ENCODE measurements around the gene RAB43.

RAB43 gene

DNA sequence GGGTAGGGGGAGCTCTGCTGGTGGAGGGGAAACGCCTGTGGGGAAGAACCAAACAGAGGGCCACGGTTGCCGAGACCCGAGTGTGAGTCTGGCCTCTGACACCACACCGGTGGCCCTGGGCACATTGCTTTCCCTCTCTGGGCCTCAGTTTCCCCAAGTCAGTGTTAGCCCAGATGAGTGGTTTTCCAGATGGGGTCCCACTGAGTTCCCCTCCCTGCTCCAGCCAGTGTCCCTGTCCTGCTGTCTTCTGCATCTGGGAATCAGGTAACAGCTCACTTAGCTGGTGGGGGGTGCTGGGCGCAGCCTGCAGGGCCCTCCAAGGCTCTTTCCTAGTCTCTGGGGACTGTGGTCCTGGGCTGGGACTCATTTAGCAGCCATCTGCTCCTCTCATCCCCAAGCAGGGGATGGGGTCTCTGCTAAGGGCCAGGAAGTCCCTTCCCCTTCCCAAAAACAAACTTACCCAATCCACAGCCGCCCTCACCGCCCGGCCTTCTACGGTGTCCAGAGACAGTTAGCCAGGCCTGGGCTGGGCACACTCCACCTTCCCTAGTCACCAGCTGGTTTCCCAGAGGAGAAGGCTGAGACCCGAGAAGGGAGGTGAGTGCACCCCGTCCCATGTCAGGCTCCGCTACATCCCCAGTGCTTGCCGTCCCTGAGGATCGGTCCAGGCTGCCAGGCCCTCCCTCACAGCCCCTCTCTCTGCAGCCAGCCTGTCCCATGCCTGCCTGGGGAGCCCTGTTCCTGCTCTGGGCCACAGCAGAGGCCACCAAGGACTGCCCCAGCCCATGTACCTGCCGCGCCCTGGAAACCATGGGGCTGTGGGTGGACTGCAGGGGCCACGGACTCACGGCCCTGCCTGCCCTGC, 60.3 kb downstream of the RAB43 start:
- DNase-seq (ENCODE audit: low spot score) = no peak

DNA sequence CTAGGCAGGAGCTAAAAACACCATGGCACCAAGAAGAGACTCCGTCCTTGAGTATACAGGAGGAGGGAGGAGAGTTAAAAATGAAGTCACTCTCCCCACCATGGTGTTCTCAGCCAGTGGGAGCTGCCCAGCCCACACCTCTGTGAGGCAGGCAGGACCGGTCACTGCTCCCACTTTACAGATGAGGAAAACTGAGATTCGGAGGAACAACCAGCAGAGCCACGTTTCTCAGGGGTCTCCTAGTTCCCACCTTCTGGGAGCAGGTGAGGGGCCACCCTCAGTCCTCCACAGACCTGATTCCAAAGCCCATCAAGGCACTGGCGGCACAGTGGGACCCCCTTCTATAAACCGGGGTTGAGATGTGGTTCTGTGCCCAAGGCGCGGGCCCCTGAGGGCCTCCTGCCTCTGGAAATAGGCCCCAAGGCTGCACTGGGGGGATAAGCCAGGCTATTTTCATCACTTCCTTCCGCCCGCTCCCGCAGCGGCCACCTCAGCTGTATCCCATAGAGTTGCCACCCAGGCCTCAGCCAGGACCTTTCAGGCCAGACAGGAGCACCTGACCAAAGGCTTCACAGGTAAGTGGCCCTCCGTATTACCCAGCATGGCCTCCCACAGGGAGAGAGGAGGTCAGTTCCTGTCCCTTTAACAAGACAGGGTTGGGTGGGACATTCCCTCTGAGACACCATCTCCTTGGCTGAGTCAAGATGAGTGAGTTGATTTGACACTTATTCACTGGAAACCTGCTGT, 61.2 kb downstream of the RAB43 start, which contains the start of gene GP9:
GP9 (plus strand) TSS at position 504 of the 747 bp plus-strand sequence. CDS start 961 bp downstream, outside the sequence.
- no peak for DNase-seq (ENCODE audit: low spot score)

DNA sequence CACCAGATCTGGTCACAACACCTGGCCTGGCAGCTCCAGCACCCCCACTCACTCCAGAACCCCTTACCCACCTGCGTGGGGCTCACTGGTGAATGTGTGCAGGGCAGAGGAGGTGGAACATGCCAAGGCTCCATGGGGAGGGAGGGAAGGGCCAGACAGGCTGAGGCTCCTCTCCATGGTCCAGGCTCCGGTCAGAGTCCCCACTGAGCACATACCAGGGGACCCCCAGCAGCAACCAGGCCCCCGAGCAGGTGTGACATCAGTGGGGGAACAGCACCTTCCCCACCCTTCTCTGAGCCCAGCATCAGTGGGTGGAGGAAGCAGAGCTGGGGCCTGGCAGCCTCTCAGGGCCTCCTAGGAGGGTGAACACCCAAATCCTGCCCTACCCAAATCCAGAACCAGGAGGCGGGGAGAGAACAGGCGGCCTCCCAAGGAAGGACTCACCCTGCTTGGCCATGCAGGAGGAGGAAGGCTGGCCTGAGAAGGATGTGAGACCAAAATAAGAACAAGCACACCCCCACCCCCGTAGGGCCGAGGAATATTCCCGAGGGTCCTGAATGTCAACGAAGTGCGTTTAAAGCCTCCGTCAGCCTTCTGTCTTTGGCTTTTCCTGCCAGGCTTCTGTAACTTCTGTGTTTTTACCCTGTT, 62.2 kb downstream of the RAB43 start:
- DNase-seq (ENCODE audit: low spot score) = no peak

DNA sequence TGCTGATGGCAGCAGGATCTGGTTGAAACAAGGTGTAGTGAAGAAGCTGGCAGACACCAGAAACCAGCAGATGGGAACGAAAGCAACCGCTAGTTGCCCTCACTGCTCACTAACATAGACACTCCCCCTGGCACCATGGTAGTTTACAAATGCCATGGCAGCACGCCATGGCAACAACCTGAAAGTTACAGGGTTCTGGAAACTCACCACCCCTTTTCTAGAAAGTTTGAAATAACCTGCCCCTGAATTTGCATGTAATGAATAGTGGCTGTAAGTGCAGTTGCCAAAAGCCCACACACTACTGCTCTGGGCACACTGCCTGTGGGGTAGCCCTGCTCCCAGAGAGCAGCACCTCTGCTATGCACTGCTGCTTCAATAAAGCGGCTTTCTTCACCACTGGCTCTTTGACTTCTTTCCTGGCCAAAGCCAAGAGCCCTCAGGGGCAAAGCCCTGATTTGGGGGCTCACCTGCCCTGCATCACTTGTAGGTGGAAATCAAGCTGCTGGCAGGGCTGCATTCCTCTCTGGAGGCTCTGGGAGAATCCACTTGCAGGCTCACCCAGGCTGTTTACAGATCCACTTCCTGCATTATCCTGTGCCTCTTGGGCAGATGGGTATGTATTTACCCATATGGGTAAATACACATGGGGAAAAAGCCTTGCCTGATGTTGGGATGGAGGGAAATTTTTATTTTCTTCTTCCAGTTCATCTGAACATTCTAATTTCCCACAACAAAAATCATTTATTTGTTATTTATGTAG, 63.0 kb downstream of the RAB43 start:
- DNase-seq (ENCODE audit: low spot score) = no peak

DNA sequence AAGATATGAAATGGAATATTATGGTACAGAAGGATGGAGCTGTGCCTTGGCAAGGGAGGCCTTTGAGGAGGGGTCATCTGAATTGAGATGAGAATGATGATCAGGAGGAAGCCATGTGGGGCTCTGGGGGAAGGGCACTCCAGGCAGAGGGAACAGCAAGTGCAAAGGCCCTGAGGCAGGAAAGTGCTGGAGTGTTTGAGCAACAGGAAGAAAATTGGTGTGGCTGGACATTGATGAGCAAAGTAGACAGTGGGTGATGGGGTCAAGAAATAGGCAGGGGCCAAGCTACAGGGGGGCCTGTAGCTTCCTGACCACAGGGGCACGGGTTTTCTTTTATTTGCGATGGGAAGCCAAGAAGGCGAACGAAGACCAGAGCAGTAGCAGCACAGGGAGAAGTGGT, 64.4 kb downstream of the RAB43 start:
- no peak for DNase-seq (ENCODE audit: low spot score)

DNA sequence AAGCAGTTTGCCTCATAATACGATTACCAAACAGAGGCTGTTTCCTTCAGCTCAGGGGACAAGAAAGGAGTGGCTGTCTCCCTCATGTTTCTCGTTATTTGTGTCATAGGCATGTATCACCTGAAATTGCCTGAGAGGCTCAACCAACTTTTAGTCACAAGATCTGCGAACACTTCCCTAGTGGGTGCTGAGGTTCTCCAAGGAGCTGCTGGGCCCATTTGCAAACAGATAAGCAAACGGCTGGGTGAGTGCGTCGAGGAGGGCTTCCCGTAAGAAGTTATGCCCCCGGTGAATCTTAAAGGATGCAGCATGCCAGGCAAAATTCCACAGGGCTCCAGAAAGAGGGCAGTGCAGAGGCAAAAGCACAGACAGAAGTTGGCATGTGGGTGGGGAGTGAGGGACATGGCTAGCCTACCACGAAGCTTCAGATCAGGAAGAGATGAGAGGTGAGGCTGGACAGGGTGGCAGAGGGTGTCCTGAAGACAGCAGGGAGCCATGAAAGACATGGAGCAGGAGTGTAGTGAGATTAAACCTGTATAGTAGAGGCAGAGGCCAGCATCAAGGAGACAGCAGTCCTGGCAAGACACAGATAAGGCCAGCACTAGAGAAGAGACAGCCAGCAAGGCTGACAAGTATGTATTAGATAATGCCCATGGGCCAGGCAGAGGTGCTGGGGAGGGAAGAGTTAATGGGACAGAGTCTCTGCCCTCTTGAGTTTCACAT, 65.0 kb downstream of the RAB43 start:
- no peak for DNase-seq (ENCODE audit: low spot score)

DNA sequence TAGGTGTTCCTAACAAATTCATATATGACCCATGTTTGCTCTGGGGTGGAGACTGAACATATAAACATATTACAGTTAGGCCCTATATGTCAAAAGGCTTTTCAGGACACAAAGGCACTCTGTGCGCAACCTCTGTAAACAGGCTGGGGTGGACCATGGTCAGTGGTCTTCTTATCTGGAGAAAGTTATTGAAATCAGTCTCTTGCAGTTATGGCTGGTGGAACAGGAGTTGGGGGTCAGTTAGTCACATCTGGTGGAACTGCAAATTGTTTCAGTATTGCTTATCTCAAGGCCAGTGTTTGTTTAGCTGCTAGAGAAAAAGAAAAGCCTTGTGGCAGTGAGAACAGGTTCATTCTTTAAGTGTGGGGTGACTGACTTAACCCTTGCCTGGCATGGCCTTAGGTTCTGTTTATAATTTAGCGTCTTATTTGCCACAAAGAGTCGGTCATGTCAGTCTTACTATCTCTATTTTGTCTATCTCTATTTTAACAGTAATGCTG, 66.9 kb downstream of the RAB43 start:
- DNase-seq (ENCODE audit: low spot score) = no peak

DNA sequence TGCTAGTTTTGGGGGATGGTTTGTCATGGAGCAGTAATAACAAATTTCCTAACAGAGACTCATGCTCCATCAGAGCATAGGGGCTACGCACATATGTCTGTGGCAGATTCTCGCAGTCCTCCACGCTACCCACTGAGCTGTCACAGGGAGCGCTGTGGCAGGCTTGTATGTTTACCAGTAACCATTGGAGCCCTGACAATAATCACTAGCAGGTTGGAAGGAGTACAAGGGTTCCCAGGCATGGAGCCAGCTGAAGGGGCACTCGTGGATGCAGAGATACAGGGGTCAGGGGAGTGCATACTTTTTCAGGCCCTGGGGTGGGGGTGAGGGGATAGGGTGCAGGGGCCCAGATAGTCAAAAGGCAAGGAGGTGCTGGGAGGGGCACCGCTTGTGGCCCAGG, 68.9 kb downstream of the RAB43 start:
- DNase-seq (ENCODE audit: low spot score) = no peak

DNA sequence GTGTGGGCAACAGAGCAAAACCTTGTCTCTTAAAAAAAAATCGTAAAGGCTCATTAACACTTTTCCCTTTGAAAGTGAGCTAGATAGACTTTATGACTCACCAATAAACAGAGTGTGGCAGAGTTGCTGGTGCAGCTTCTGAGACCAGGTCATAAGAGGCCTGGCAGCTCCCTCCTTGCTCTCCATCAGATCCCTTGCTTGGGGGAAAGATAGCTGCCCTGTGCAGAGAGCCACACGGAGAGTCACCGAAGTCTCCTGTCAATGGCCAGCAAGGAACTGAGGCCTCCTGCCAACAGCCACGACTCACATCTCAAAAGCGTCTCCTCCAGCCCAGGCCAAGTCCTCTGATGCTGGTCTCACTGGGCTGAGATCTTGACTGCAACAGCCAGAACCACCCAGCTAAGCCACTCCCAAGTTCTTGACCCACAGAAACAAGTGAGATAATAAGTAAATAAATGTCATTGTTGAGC, 69.7 kb downstream of the RAB43 start:
- DNase-seq (ENCODE audit: low spot score) = no peak

DNA sequence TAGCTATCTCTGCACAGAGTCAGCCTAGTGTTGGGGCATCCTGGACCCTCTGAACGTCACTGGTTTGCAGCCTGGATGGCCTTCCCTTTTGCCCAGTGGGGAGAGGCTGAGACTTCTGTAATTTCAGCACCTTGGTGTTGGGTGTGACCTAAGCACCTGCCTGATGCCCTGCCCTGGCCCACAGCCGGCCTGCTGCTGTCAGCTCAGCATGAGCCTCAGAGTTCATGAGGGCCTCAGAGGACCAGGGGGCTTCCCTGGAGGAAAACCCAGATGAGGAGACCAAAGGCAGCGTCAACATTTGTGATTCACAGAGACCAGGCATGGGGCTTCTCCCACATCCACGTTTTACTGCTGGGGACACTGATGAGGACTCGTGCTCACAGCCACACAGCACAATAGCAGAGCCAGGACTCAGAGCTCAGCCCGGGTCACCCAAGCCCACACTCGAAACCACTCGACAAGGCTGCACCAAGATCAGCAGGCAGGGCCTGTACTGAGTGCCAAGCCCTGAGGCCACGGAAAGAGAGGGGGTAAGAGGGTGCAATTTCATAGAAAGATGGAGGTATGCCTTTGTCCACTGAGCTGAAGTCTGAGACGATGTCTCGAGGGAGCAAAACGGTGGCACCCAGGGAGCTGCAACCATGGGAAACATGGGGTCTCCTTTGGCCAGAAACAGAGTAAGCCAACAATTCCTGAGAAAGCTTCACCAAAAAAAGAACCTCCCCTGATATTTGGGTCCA, 70.9 kb downstream of the RAB43 start:
- no peak for DNase-seq (ENCODE audit: low spot score)

DNA sequence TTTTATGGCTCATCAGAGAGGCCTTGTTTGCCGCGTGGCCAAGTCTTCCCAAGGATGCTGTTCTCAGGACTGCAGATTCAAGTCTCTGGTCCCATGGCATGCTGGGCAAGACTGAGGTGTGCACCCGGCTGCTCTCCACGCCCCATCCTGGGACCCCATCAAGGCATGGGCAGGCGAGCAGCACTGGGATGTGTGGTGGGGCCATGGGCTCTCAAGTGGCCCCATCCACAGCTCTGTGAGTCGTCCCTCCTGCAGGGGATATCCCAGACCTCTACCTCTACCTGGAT, 74.1 kb downstream of the RAB43 start:
- no peak for DNase-seq (ENCODE audit: low spot score)

DNA sequence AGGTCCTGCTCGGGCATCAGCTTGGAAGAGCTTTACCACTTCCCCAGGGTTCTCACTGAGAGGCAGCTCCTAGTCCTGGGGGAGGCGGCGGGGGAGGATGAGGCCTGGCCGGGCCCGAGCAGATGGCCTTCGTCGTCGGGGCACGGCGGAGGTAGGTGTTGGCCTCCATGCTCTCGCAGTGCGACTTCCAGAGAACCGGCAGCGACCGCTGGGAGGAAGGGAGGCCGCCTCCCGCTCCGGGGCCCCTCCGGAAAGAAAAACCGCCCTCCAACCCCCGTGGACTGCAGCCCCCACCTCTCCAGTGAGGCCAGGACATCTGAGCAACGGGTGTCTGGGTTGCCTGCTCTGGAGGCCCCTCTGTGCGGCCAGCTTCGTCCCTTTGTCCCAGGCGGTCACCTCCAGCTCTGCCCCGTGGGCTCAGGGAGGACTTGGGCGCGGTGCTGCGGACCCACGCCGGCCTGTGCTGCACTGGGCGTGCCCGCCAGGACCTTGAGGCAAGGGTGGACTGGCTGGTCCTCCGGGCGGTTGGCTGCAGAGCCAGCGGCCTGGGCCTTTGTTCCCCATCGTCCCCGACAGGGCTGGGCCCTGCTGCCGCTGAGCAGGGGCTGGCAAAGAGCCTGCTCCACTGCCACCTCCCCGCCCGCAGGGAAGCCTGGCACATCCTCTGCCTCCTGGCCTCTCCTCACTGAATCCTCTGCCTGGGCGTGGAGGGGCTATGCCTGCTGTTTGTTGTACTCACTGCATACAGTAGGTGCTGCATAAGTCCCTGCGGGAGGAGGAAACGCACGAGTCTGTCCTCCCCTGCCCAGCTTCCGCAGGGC, 74.7 kb downstream of the RAB43 start:
- no peak for DNase-seq (ENCODE audit: low spot score)

DNA sequence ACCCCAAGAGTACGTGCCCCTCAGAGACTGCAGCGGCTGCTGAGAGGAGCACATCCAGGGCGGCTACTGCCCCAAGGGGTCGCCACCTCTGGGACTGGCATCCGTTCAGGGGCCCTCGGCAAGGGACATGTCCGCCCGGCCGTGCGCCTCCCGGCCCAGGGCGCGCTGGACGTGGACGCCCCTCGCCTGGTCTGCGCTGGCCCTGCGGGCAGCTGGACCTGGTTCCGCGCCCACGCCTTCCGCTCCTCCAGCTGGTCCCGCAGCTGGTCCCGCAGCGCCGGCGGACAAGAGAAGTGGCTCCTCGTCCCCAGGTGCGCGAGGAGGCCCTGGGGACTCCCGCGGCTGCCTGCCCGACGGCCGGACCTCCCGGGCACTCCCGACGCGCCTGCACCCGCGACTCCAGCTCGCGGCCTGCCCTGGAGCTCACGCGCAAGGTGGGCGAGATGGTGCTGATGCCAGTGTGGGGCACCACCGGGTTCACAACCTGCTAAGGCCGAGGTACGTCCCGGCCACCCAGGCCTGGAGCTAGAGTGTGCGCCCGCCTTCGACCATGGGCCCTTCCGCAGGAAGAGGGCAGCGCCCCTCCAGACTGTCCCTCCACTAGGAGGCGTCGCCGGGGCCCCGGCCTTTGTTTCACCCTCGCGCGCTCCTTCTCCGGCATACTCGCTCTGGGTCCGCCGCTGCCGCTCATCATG, 75.4 kb downstream of the RAB43 start:
- no peak for DNase-seq (ENCODE audit: low spot score)

DNA sequence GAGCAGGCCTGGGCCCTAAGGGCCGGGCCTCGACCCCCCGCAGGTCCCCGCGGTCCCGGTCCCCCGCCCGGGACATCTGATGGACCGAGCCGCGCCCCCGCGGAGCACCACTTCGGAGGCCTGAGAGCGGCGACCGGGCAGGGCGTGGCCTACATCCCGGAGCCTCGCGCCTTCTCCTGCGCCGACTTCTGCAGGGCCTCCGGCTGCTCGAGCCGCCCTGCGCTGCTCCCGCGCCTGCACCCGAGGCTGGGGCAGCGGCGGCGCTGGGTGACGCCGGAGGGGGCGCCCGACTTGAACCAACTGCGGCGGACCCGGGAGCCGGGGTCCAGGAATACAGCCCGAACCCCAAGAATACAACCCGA, 75.9 kb downstream of the RAB43 start:
- DNase-seq (ENCODE audit: low spot score) = no peak

DNA sequence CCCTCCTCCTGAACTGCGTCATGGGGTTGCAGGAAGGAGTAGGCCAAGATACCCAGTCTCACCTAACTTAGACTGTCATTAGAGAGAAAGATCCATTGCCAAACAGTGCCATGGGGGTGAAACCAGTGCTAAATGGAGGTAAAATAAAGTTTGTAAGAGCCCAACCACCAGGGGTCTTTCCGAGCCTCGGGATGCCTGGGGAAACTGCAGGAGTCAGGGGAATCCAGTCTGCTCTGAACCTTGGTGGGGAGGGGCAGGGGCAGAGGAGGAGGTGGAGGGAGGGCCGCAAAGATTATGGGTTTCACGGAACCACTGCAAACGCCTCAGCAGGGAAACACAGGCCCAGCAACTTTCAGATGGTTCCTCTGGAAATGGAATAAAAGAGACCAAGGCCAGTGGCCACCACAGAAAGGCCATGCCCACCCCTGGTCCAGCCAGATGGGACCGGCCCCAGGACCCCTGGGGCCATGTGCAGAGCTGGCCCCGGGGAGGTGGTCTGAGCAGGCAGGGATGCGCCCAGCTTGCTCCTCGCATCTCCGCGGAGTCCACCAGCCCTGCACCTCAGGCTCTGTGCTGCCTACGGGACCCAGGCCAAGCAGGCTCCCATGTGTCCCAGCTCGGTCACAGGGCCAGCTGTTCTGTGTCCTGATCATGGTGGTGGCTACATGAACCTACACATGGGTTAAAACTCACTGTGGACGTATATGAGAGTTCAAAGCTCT, 80.9 kb downstream of the RAB43 start:
- no peak for DNase-seq (ENCODE audit: low spot score)

DNA sequence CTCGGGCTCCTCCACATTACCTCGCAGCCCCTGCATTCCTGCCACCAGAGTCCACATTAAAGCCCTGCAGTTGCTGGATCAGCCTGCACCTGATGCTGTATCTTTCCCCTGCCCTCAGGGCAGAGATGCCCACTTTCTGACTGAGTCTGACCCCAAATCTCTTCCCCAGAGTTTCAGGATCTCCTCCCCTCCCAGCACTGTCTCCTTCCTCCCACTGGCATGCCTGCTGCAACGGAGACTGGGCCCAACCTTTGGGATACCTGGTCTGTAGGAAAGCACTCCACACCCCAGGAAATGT, 81.6 kb downstream of the RAB43 start:
- no peak for DNase-seq (ENCODE audit: low spot score)

DNA sequence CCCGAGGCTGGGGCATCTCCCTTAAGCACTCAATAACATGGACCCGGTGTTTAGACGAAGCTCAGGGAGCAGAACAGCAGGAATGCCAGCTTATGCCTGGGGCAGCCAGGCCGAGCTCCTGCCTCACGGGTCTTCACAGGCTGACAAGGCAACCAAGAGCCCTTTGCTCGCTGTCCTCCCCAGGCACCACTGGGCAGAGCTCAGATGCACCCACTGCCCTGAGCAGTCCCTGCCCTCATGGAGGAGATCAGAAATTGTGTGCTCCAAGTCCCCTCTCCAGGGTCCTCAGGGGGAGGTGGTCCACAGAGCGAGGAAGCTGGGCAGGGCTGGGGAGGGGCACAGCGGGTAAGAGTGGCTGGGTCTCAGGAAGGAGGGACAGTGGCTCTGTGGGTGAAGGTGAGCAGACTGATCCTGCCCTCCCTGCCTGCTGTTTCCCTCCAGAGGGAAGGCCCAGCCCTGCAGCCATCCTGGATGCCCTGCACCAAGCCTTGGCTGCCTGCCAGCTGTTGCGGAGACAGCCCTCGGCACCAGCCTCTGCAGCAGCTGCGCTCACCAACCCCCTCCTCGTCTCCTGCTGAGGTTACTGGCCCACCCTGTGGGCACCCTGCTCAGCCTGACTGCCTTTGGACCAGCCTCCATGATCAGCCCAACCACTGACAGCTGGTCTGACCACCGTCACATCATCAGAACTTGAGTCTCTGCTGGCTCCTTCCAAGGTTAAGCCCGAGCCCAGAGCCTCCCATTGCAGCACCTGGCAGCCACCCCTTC, 82.1 kb downstream of the RAB43 start:
- no peak for DNase-seq (ENCODE audit: low spot score)

All from AG08396 (cell line).